IMR-90 (cell line): ENCODE measurements around the gene ISCA2. TPM values are rescaled to one million over a fixed set of nuclear protein-coding genes. Genes with fewer than 3 reads are reported as not detected.

Experiments used
- ATAC-seq: fragments of 200-7000 bp; cut with Tn5 transposase; 2 replicates; pipeline ENCODE4 v1.9.1; 2020; ENCODE audit warnings: low read depth, mild to moderate bottlenecking, moderate library complexity
- BruUV-seq: library from RNA; stranded (reverse); fragments of 400-500 nt; replicated peaks from 2 replicates; lab custom pipeline; 2021; lab: Mats Ljungman, UMichigan
- CTCF ChIA-PET: fragments of 300-600 bp; formaldehyde crosslinking; extraction: SDS; loops from one replicate; lab custom pipeline; 2021; ENCODE audit warnings: antibody characterized with exemption; lab: Yijun Ruan, JAX
- POLR2A ChIA-PET: fragments of 300-600 bp; sonication (Branson Sonifier 250); formaldehyde crosslinking; loops from one replicate; lab custom pipeline; 2022; ENCODE audit warnings: antibody characterized with exemption; ENCODE audit not compliant: unreplicated experiment; lab: Charles Lee
- DNase-seq: peaks from one replicate; pipeline ENCODE4 v3.0.0; 2013
- H2AFZ ChIP-seq: replicated peaks from 2 replicates; pipeline ENCODE3; 2013; ENCODE audit warnings: low read length, mild to moderate bottlenecking; ENCODE audit not compliant: poor library complexity
- H2AK5ac ChIP-seq: 2 replicates; pipeline ENCODE4 v1.6.1; 2013; ENCODE audit warnings: low read depth, low read length, inconsistent platforms
- H2AK9ac ChIP-seq: replicated peaks from 2 replicates; pipeline ENCODE3; 2013; ENCODE audit warnings: mild to moderate bottlenecking, low read depth, low read length, moderate library complexity; ENCODE audit not compliant: poor library complexity
- H2BK120ac ChIP-seq: 2 replicates; pipeline ENCODE4 v1.6.1; 2013; ENCODE audit warnings: low read depth, low read length, inconsistent platforms
- H2BK15ac ChIP-seq: 3 replicates; pipeline ENCODE4 v1.6.1; 2013; ENCODE audit warnings: low read depth, low read length, inconsistent platforms
- H2BK20ac ChIP-seq: 2 replicates; pipeline ENCODE4 v1.6.1; 2013; ENCODE audit warnings: low read depth, mild to moderate bottlenecking, inconsistent platforms, low read length, moderate library complexity
- H2BK5ac ChIP-seq: 2 replicates; pipeline ENCODE4 v1.6.1; 2013; ENCODE audit warnings: mild to moderate bottlenecking, low read depth, low read length, inconsistent platforms; ENCODE audit not compliant: poor library complexity, severe bottlenecking
- H3K14ac ChIP-seq: replicated peaks from 2 replicates; pipeline ENCODE4 v1.6.1; 2013; ENCODE audit warnings: low read depth, low read length, inconsistent platforms
- H3K18ac ChIP-seq: 2 replicates; pipeline ENCODE4 v1.6.1; 2013; ENCODE audit warnings: low read depth, low read length, control low read depth
- H3K23ac ChIP-seq: 2 replicates; pipeline ENCODE4 v1.6.1; 2013; ENCODE audit warnings: low read depth, low read length, inconsistent platforms
- H3K27ac ChIP-seq: 2 replicates; pipeline ENCODE4 v1.5.1; 2013; ENCODE audit warnings: mild to moderate bottlenecking, control low read depth, low read length; ENCODE audit not compliant: insufficient read depth
- H3K27me3 ChIP-seq: 2 replicates; pipeline ENCODE4 v1.6.1; 2013; ENCODE audit warnings: low read length; ENCODE audit not compliant: control insufficient read depth, insufficient read depth
- H3K36me3 ChIP-seq: 2 replicates; pipeline ENCODE4 v1.6.1; 2013; ENCODE audit warnings: low read length, mixed read lengths; ENCODE audit not compliant: control insufficient read depth, insufficient read depth
- H3K4ac ChIP-seq: 2 replicates; pipeline ENCODE4 v1.6.1; 2013; ENCODE audit warnings: low read depth, low read length, inconsistent platforms
- H3K4me1 ChIP-seq: 2 replicates; pipeline ENCODE4 v1.6.1; 2013; ENCODE audit warnings: low read length, mixed read lengths; ENCODE audit not compliant: control insufficient read depth, insufficient read depth
- H3K4me2 ChIP-seq: 2 replicates; pipeline ENCODE4 v1.6.1; 2013; ENCODE audit warnings: low read depth, mild to moderate bottlenecking, control low read depth, low read length, moderate library complexity
- H3K4me3 ChIP-seq: 2 replicates; pipeline ENCODE4 v1.5.1; 2013; ENCODE audit warnings: low read depth, mild to moderate bottlenecking, control low read depth, low read length, moderate library complexity; ENCODE audit not compliant: insufficient read depth
- H3K56ac ChIP-seq: 2 replicates; pipeline ENCODE4 v1.6.1; 2013; ENCODE audit warnings: low read length, inconsistent platforms; ENCODE audit not compliant: insufficient read depth; ENCODE audit errors: extremely low read depth
- H3K79me1 ChIP-seq, 2 experiments: 2 replicates each; pipeline ENCODE4 v1.6.1; 2013; ENCODE audit warnings: low read length in 2 of 2, inconsistent platforms in 1 of 2, low read depth in 1 of 2
- H3K9ac ChIP-seq: 2 replicates; pipeline ENCODE4 v1.6.1; 2013; ENCODE audit warnings: low read depth, low read length, control low read depth
- H3K9me1 ChIP-seq: 2 replicates; pipeline ENCODE4 v1.6.1; 2013; ENCODE audit warnings: low read length, inconsistent platforms; ENCODE audit not compliant: insufficient read depth
- H3K9me3 ChIP-seq: 2 replicates; pipeline ENCODE4 v1.6.1; 2013; ENCODE audit warnings: low read length; ENCODE audit not compliant: control insufficient read depth, insufficient read depth
- H4K20me1 ChIP-seq: 2 replicates; pipeline ENCODE4 v1.6.1; 2013; ENCODE audit warnings: low read length, inconsistent platforms; ENCODE audit not compliant: insufficient read depth
- H4K5ac ChIP-seq: 2 replicates; pipeline ENCODE4 v1.6.1; 2013; ENCODE audit warnings: mild to moderate bottlenecking, low read depth, low read length, control low read depth
- H4K8ac ChIP-seq, 2 experiments: 2 replicates each; pipeline ENCODE4 v1.6.1; 2013; ENCODE audit warnings: low read depth in 2 of 2, low read length in 2 of 2, control low read depth in 1 of 2, inconsistent platforms in 1 of 2
- H4K91ac ChIP-seq: 2 replicates; pipeline ENCODE4 v1.6.1; 2013; ENCODE audit warnings: low read depth, low read length, inconsistent platforms; ENCODE audit not compliant: insufficient read depth
- BHLHE40 ChIP-seq: fragments of 150-350 bp; IDR thresholded peaks from 2 replicates; pipeline ENCODE4 v1.6.1; 2016; ENCODE audit warnings: mild to moderate bottlenecking, low read depth, low read length
- CTCF ChIP-seq: conservative IDR thresholded peaks from 2 replicates; pipeline ENCODE4 v1.5.1; 2012; ENCODE audit warnings: mild to moderate bottlenecking, low read depth, low read length, improper control_type of control experiment
- ELK1 ChIP-seq: fragments of 150-350 bp; IDR thresholded peaks from 2 replicates; pipeline ENCODE4 v1.6.1; 2016; ENCODE audit warnings: low read depth, mild to moderate bottlenecking, low read length, moderate library complexity, borderline replicate concordance
- FOS ChIP-seq: fragments of 150-350 bp; IDR thresholded peaks from 2 replicates; pipeline ENCODE4 v1.6.1; 2016; ENCODE audit warnings: low read depth, low read length
- MAFK ChIP-seq: IDR thresholded peaks from 2 replicates; pipeline ENCODE4 v1.6.1; 2012; ENCODE audit warnings: low read depth, low read length, improper control_type of control experiment
- MAZ ChIP-seq: IDR thresholded peaks from 2 replicates; pipeline ENCODE4 v1.6.1; 2012; ENCODE audit warnings: low read depth, mild to moderate bottlenecking, low read length, improper control_type of control experiment, moderate library complexity, borderline replicate concordance
- RAD21 ChIP-seq: IDR thresholded peaks from 2 replicates; pipeline ENCODE4 v1.6.1; 2012; ENCODE audit warnings: low read length, improper control_type of control experiment
- RCOR1 ChIP-seq: IDR thresholded peaks from 2 replicates; pipeline ENCODE4 v1.6.1; 2012; ENCODE audit warnings: mild to moderate bottlenecking, low read length, improper control_type of control experiment; ENCODE audit not compliant: insufficient replicate concordance
- RFX5 ChIP-seq: IDR thresholded peaks from 2 replicates; pipeline ENCODE4 v1.8.0; 2012; ENCODE audit warnings: low read depth, mild to moderate bottlenecking, low read length, moderate library complexity
- SMC3 ChIP-seq: fragments of 150-350 bp; IDR thresholded peaks from 2 replicates; pipeline ENCODE4 v1.6.1; 2016; ENCODE audit warnings: low read depth, mild to moderate bottlenecking, antibody characterized with exemption, low read length, moderate library complexity
- USF2 ChIP-seq: fragments of 150-350 bp; IDR thresholded peaks from 2 replicates; pipeline ENCODE4 v1.6.1; 2017; ENCODE audit warnings: mild to moderate bottlenecking, antibody characterized with exemption, low read length, low read depth
- WGBS, 2 experiments: methylation state at CpG; one replicate each; pipeline versions ENCODE4 v1.1.5 to v1.1.7; 2013; ENCODE audit warnings: missing lambda C conversion rate in 2 of 2; ENCODE audit not compliant: insufficient read length in 1 of 2; ENCODE audit errors: extremely low coverage in 2 of 2; 5-methylcytosine and 5-hydroxymethylcytosine counted together
- dilution Hi-C: fragments of 300-500 bp; cut with HindIII; formaldehyde crosslinking; loops from one replicate; pipeline ENCODE4 v1.14.3; 2018; ENCODE audit warnings: low sequenced_read_pairs; ENCODE audit not compliant: unreplicated experiment
- in situ Hi-C: fragments of 300-500 bp; cut with MboI; formaldehyde crosslinking; loops from 3 replicates; pipeline ENCODE4 v1.14.3; 2019; ENCODE audit warnings: low sequenced_read_pairs, inconsistent platforms, mixed read lengths
- intact Hi-C: fragments of 100-400 bp; cut with micrococcal nuclease; formaldehyde crosslinking; loops from 2 replicates; pipeline ENCODE4 v1.10.0; 2022
- polyA plus RNA-seq, 3 experiments: library from polyadenylated mRNA; depleted of rRNA; stranded (reverse); fragments of >200 nt; gene quantifications; 2 replicates each; pipeline ENCODE4 v1.2.3, GENCODE V29; 2012; ENCODE audit warnings: low replicate concordance in 1 of 3
- total RNA-seq: library from RNA; depleted of rRNA; stranded (reverse); fragments of >200 nt; gene quantifications from 2 replicates; pipeline ENCODE4 v1.2.3, GENCODE V29; 2012

Gene ISCA2
- total and polyA plus RNA-seq, 2 of the 4 experiments (the other 2 are of a cell fraction) = 5.4 to 25.7 TPM

- TF ChIP-seq SMC3 (no peak), FOS (no peak)
Measured at GRCh38 chr14:74504874-74505720, 11.5 kb downstream of the ISCA2 start (continued).

GRCh38 chr14:74505831-74506230, 12.3 kb downstream of the ISCA2 start:
- H2AK5ac ChIP-seq = no peak overlapping the region
- H3K23ac ChIP-seq = no peak overlapping the region
- H2BK5ac ChIP-seq = no peak overlapping the region
- H3K18ac ChIP-seq = no peak overlapping the region
- H3K36me3 ChIP-seq = peaks cover 26% of the 10 kb centered on the region
- no peak overlapping the region for H2BK15ac ChIP-seq
- H2BK20ac ChIP-seq = no peak overlapping the region
- H4K8ac ChIP-seq = no peak overlapping the region
- H3K79me1 ChIP-seq = peaks cover 0 to 5% of the 10 kb centered on the region in 2 experiments; a peak in 1 of 4 replicates
- dilution Hi-C loops (no loop called here), in situ Hi-C loops (loop anchor here (10.0 kb wide), 1 partner anchor 289 kb away; no protein-coding TSS in a partner anchor), intact Hi-C loops (no loop called here)
- ChIA-PET CTCF (no interaction called here), POLR2A (no interaction called here)
- no peak overlapping the region for H3K14ac ChIP-seq
- no peak overlapping the region for H4K5ac ChIP-seq
- H3K27me3 ChIP-seq = no peaks in the 10 kb centered on the region
- H3K9ac ChIP-seq = no peak overlapping the region
- BruUV-seq = no TSS peak
- DNase-seq (no peak), ATAC-seq (no peak)
- H2AK9ac ChIP-seq = no peak overlapping the region
- no peak overlapping the region for H3K56ac ChIP-seq
- H3K4me3 ChIP-seq = no peak overlapping the region
- H3K4me1 ChIP-seq = peaks cover 9% of the 10 kb centered on the region
- no CpG with 5 or more reads among the region's 17 CpGs for WGBS, 2 experiments
- H3K4ac ChIP-seq = no peak overlapping the region
- peaks cover 7% of the 10 kb centered on the region; the same call in 1 of the 2 replicates for H3K9me1 ChIP-seq
- no peak overlapping the region for H2AFZ ChIP-seq
- no peaks in the 10 kb centered on the region for H3K9me3 ChIP-seq
- H3K27ac ChIP-seq = no peak overlapping the region
- no peak overlapping the region for H4K91ac ChIP-seq
- no peak overlapping the region for H3K4me2 ChIP-seq
- no peaks in the 10 kb centered on the region for H4K20me1 ChIP-seq
- no peak overlapping the region for H2BK120ac ChIP-seq
- TF ChIP-seq BHLHE40 (no peak), CTCF (no peak), SMC3 (no peak), MAZ (no peak), ELK1 (no peak), MAFK (no peak), RAD21 (no peak), RCOR1 (no peak), RFX5 (no peak), FOS (no peak), USF2 (no peak)
